EH (cell line): Measurements from ENCODE around the gene TTI1.

Source experiments
- DNase-seq: peaks from one replicate; pipeline ENCODE4 v3.0.0-alpha.2; 2015; ENCODE audit warnings: low read depth

TTI1 gene

GRCh38 chr20:37987602-37988290 is 45.5 kb downstream of the TTI1 start:
- no peak for DNase-seq

- peak; percentile 71 for DNase-seq
Measured at GRCh38 chr20:37986873-37987601, 46.2 kb downstream of the TTI1 start.

GRCh38 chr20:37986044-37986858 is 47.0 kb downstream of the TTI1 start:
- DNase-seq = no peak

GRCh38 chr20:37984018-37984785 is 49.1 kb downstream of the TTI1 start:
- no peak for DNase-seq

- DNase-seq = no peak
Measured at GRCh38 chr20:37983286-37983685, 50.0 kb downstream of the TTI1 start.

- no peak for DNase-seq
Measured at GRCh38 chr20:37981568-37981967, 51.7 kb downstream of the TTI1 start.

GRCh38 chr20:37980876-37981275 is 52.4 kb downstream of the TTI1 start:
- no peak for DNase-seq

GRCh38 chr20:37980383-37980782 is 52.9 kb downstream of the TTI1 start:
- no peak for DNase-seq

- DNase-seq = no peak
Measured at GRCh38 chr20:37979021-37979985, 54.0 kb downstream of the TTI1 start.

- DNase-seq = no peak
Measured at GRCh38 chr20:37977786-37978185, 55.5 kb downstream of the TTI1 start.

- no peak for DNase-seq
Measured at GRCh38 chr20:37977338-37977737, 55.9 kb downstream of the TTI1 start.

- DNase-seq = no peak
Measured at GRCh38 chr20:37976887-37977286, 56.4 kb downstream of the TTI1 start.

- DNase-seq = no peak
Measured at GRCh38 chr20:37973059-37973910, 60.0 kb downstream of the TTI1 start.

- no peak for DNase-seq
Measured at GRCh38 chr20:37972256-37973058, 60.8 kb downstream of the TTI1 start.

- DNase-seq = no peak
Measured at GRCh38 chr20:37971561-37972127, 61.6 kb downstream of the TTI1 start.

GRCh38 chr20:37970856-37971245 is 62.4 kb downstream of the TTI1 start:
- no peak for DNase-seq

- DNase-seq = peak; percentile 9
Measured at GRCh38 chr20:37969949-37970855, 63.1 kb downstream of the TTI1 start.
